Common myeloid progenitor, CD34-positive (primary cell): ENCODE data around the gene NPM1.
"Not testable (repeated sequence)": the region's sequence is repeated elsewhere in the genome, so short reads cannot be mapped to it uniquely, and the experiment has no call there.

Experiments used
- CTCF ChIA-PET: fragments of 350-600 bp; sonication (Branson Sonifier 250); formaldehyde crosslinking; loops from one replicate; lab custom pipeline; 2021; ENCODE audit warnings: antibody characterized with exemption; lab: Charles Lee
- POLR2A ChIA-PET: fragments of 350-600 bp; sonication (Branson Sonifier 250); formaldehyde crosslinking; loops from one replicate; lab custom pipeline; 2021; ENCODE audit warnings: antibody characterized with exemption; lab: Charles Lee
- DNase-seq, 3 donors: peaks; one replicate each; pipeline versions ENCODE4 v3.0.0 to v3.0.0-alpha.2; 2013
- H3K27ac ChIP-seq, 2 experiments: 1 replicate in 1 of 2; 2 replicates in 1 of 2; pipeline ENCODE4 v1.7.0; 2013; ENCODE audit warnings: inconsistent platforms in 2 of 2, low read length in 2 of 2, mild to moderate bottlenecking in 2 of 2, low read depth in 1 of 2, moderate library complexity in 1 of 2; ENCODE audit not compliant: severe bottlenecking in 2 of 2, insufficient read depth in 1 of 2, poor library complexity in 1 of 2
- H3K27me3 ChIP-seq, 5 experiments: replicated peaks in 2 of 5; 1 replicate in 3 of 5; 2 replicates in 2 of 5; pipeline versions ENCODE4 v1.6.1 to v1.7.0; 2013; ENCODE audit warnings: low read length in 4 of 5, mild to moderate bottlenecking in 2 of 5, moderate library complexity in 2 of 5, inconsistent platforms in 1 of 5; ENCODE audit not compliant: insufficient read depth in 5 of 5, control insufficient read depth in 4 of 5
- H3K36me3 ChIP-seq, 4 experiments: 1 replicate in 2 of 4; 2 replicates in 2 of 4; pipeline versions ENCODE4 v1.6.1 to v1.7.0; 2013; ENCODE audit warnings: low read length in 3 of 4, control low read depth in 1 of 4, mild to moderate bottlenecking in 1 of 4; ENCODE audit not compliant: control insufficient read depth in 4 of 4, insufficient read depth in 4 of 4
- H3K4me1 ChIP-seq, 4 experiments: 1 replicate in 3 of 4; 2 replicates in 1 of 4; pipeline versions ENCODE4 v1.6.1 to v1.7.1; 2013; ENCODE audit warnings: low read length in 3 of 4, mild to moderate bottlenecking in 3 of 4, control low read depth in 1 of 4, inconsistent platforms in 1 of 4, moderate library complexity in 1 of 4; ENCODE audit not compliant: control insufficient read depth in 4 of 4, insufficient read depth in 4 of 4; ENCODE audit errors: control extremely low read depth in 1 of 4
- H3K4me3 ChIP-seq, 7 experiments: 1 replicate in 4 of 7; 2 replicates in 3 of 7; pipeline versions ENCODE4 v1.5.1 to v1.7.0; 2013; ENCODE audit warnings: mild to moderate bottlenecking in 7 of 7, low read length in 6 of 7, moderate library complexity in 6 of 7, inconsistent platforms in 2 of 7, low read depth in 2 of 7, control low read depth in 1 of 7; ENCODE audit not compliant: insufficient read depth in 4 of 7, control insufficient read depth in 1 of 7; ENCODE audit errors: extremely low read depth in 1 of 7
- H3K9me3 ChIP-seq, 5 experiments: 1 replicate in 4 of 5; 2 replicates in 1 of 5; pipeline versions ENCODE4 v1.6.1 to v1.7.1; 2013; ENCODE audit warnings: low read length in 4 of 5, mild to moderate bottlenecking in 2 of 5, inconsistent platforms in 1 of 5, low read depth in 1 of 5, moderate library complexity in 1 of 5; ENCODE audit not compliant: control insufficient read depth in 4 of 5, insufficient read depth in 2 of 5; ENCODE audit errors: control extremely low read depth in 1 of 5
- WGBS: methylation state at CpG from one replicate; pipeline ENCODE4 v1.1.5; 2013; ENCODE audit not compliant: insufficient coverage; 5-methylcytosine and 5-hydroxymethylcytosine counted together

NPM1 gene

DNA sequence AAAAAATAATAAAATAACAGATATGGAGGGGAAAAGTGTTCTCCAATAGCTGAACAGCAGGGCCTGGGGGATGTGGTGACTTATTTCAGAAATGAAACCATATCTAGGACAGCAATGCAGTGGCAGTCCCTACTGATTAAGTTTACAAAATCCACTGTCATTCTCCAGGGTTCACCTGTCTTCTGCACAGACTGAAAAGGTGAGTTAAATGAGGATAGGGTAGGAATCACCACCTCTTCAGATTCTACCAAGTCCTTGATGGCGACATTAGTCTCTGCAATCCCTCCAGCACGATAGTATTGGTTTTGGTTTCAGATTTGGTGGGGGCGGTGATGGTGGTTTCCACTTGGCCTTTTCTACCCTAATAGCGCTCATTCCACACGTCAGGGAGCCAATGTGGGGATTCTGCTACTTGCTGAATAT lies 32.3 kb upstream of the NPM1 start:
- no peak overlapping the region for H3K27ac ChIP-seq
- WGBS: no CpG with 5 or more reads among the region's 5 CpGs
- no peaks in the 10 kb centered on the region for H3K36me3 ChIP-seq
- ChIA-PET POLR2A (no interaction called here), CTCF (interaction anchor here (0.8 to 3.9 kb wide), 3 partner anchors 11 to 151 kb away, joined by 3 to 25 read pairs (median 3); no protein-coding TSS in a partner anchor)
- no peak overlapping the region for H3K4me3 ChIP-seq
- H3K27me3 ChIP-seq: no peaks in the 10 kb centered on the region
- no peaks in the 10 kb centered on the region for H3K9me3 ChIP-seq
- no peak for DNase-seq
- no peaks in the 10 kb centered on the region for H3K4me1 ChIP-seq

- H3K4me1 ChIP-seq: no peaks in the 10 kb centered on the region
- H3K4me3 ChIP-seq: no peak overlapping the region
- no peak overlapping the region for H3K27ac ChIP-seq
- DNase-seq: no peak
- H3K27me3 ChIP-seq: no peaks in the 10 kb centered on the region
- ChIA-PET POLR2A (no interaction called here), CTCF (interaction anchor here (0.9 kb wide), 1 partner anchor 16 kb away, joined by 3 read pairs; no protein-coding TSS in a partner anchor)
- 100% methylated on average over 2 of the region's 2 CpGs for WGBS
- no peaks in the 10 kb centered on the region for H3K9me3 ChIP-seq
- no peaks in the 10 kb centered on the region for H3K36me3 ChIP-seq
Observed at GRCh38 chr5:171357843-171358242, 29.8 kb upstream of the NPM1 start.

GRCh38 chr5:171361151-171361550 lies 26.5 kb upstream of the NPM1 start:
- CTCF ChIA-PET: interaction anchor here (0.6 kb wide), 1 partner anchor 796 kb away, joined by 3 read pairs; no protein-coding TSS in a partner anchor
- POLR2A ChIA-PET, H3K27ac ChIP-seq, H3K36me3 ChIP-seq, H3K4me1 ChIP-seq, H3K27me3 ChIP-seq, H3K4me3 ChIP-seq, DNase-seq, H3K9me3 ChIP-seq: not testable (repeated sequence)
- 84% methylated on average over 7 of the region's 7 CpGs for WGBS

DNA sequence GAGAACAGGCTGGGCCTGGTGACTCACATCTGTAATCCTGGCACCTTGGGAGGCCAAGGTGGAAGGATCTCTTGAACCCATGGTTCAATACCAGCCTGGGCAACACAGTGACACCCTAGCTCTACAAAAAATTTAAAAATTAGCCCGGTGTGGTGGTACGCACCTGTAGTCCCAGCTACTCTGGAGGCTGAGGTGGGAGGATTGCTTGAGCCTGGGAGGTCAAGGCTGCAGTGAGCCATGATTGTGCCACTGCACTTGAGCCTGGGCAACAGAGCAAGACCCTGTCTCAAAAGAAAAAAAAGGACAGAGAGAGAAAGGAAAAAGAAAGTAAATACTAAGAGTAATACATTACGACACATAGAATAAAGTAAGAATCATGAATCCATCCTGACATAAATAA lies 24.4 kb upstream of the NPM1 start:
- POLR2A ChIA-PET, H3K9me3 ChIP-seq, DNase-seq, H3K27ac ChIP-seq, H3K27me3 ChIP-seq, H3K36me3 ChIP-seq, H3K4me3 ChIP-seq: not testable (repeated sequence)
- 100% methylated on average over 2 of the region's 3 CpGs for WGBS
- H3K4me1 ChIP-seq: peaks cover 0 to 22% (median 9%) of the 10 kb centered on the region in 4 experiments
- CTCF ChIA-PET: interaction anchor here (1.4 kb wide), 1 partner anchor 12 kb away, joined by 4 read pairs; no protein-coding TSS in a partner anchor

GRCh38 chr5:171363846-171364245 lies 23.8 kb upstream of the NPM1 start:
- H3K27ac ChIP-seq: no peak overlapping the region
- WGBS: 64% methylated on average over 3 of the region's 3 CpGs
- ChIA-PET POLR2A (no interaction called here), CTCF (no interaction called here)
- no peaks in the 10 kb centered on the region for H3K9me3 ChIP-seq
- no peaks in the 10 kb centered on the region for H3K36me3 ChIP-seq
- peaks cover 0 to 27% (median 9%) of the 10 kb centered on the region in 4 experiments for H3K4me1 ChIP-seq
- H3K27me3 ChIP-seq: peaks cover 0 to 2% (median 0%) of the 10 kb centered on the region in 5 experiments
- DNase-seq: peak in 2 of 3 donors; percentile 35 to 47
- H3K4me3 ChIP-seq: no peak overlapping the region

DNA sequence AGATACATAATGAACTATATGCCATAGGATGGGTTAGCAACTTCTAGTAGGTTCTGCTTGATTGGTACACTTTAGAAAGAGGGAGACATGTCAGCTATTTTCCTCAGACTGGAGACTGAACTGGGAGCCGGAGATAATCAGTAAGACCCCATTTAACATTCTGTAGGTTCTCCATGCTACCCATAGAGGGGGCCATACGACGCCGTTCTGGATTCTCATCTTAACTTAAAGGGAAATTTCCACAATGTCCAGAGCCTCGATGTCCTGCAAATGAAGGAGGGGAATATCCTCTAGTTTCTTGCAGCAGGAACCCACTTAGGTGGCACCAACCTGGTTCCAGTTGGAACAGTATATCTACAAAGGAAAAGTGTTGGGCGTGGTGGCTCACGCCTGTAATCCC lies 22.3 kb upstream of the NPM1 start:
- Histone ChIP-seq H3K4me1 (peaks cover 0 to 27% (median 9%) of the 10 kb centered on the region in 4 experiments), H3K27me3 (peaks cover 0 to 2% (median 0%) of the 10 kb centered on the region in 5 experiments), H3K9me3 (no peaks in the 10 kb centered on the region), H3K27ac (no peak overlapping the region), H3K4me3 (no peak overlapping the region), H3K36me3 (no peaks in the 10 kb centered on the region)
- ChIA-PET POLR2A (no interaction called here), CTCF (interaction anchor here (1.2 to 1.3 kb wide), 3 partner anchors 14 to 52 kb away, joined by 3 to 5 read pairs (median 4); no protein-coding TSS in a partner anchor)
- WGBS: 38% methylated on average over 6 of the region's 7 CpGs
- peak; percentile 32 to 44 (median 37) for DNase-seq

GRCh38 chr5:171366645-171367044 lies 21.0 kb upstream of the NPM1 start:
- Histone ChIP-seq H3K27me3 (peaks cover 0 to 3% (median 0%) of the 10 kb centered on the region in 5 experiments), H3K9me3 (no peaks in the 10 kb centered on the region), H3K4me3 (no peak overlapping the region), H3K36me3 (no peaks in the 10 kb centered on the region), H3K27ac (no peak overlapping the region), H3K4me1 (peaks cover 0 to 27% (median 9%) of the 10 kb centered on the region in 4 experiments)
- POLR2A ChIA-PET: no interaction called here
- CTCF ChIA-PET: interaction anchor here (0.9 to 1.5 kb wide), 7 partner anchors 10 to 51 kb away, joined by 3 to 4 read pairs (median 3); no protein-coding TSS in a partner anchor
- WGBS: 86% methylated on average over 5 of the region's 5 CpGs
- no peak for DNase-seq
